ENCODE data around the gene OMD. TPM values are rescaled to one million over a fixed set of nuclear protein-coding genes. Genes with fewer than 3 reads are reported as not detected.

The OMD gene
- total RNA-seq, 4 donors from 2014 or later = 1.2 to 5.4 (median 4.5) TPM; not detected in 1

DNA sequence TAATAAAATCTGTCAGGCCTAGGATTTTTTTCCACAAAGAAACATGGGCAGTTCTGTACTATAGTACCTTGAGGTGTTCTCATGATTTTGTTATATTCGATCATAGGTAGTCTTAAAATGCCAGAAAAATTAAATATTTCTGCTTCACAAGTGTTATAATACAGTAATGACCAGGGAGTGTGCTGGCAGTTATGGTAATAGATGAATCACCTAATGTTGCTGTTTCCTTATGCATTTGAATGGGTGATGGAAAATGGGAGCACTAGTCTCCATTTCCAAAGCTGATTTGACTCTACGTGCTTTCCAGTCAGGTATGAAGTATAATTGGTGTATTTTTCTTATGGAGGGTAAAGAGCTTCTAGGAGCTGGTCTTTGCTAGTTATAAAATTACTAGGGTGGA, 43.7 kb downstream of the OMD start:
- Histone ChIP-seq H3K9me3 (no peaks in the 10 kb centered on the region), H3K4me3 (no peak overlapping the region), H3K27ac (no peak overlapping the region), H3K4me1 (peaks cover 0 to 17% (median 0%) of the 10 kb centered on the region in 4 donors), H3K27me3 (no peaks in the 10 kb centered on the region), H3K36me3 (no peaks in the 10 kb centered on the region)
- TF ChIP-seq POLR2A (IDR thresholded peaks at IDR 0.05) = no peak
- TF ChIP-seq, protein P1, sequence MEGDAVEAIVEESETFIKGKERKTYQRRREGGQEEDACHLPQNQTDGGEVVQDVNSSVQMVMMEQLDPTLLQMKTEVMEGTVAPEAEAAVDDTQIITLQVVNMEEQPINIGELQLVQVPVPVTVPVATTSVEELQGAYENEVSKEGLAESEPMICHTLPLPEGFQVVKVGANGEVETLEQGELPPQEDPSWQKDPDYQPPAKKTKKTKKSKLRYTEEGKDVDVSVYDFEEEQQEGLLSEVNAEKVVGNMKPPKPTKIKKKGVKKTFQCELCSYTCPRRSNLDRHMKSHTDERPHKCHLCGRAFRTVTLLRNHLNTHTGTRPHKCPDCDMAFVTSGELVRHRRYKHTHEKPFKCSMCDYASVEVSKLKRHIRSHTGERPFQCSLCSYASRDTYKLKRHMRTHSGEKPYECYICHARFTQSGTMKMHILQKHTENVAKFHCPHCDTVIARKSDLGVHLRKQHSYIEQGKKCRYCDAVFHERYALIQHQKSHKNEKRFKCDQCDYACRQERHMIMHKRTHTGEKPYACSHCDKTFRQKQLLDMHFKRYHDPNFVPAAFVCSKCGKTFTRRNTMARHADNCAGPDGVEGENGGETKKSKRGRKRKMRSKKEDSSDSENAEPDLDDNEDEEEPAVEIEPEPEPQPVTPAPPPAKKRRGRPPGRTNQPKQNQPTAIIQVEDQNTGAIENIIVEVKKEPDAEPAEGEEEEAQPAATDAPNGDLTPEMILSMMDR (IDR thresholded peaks at IDR 0.05) = no peak
- DNase-seq = no peak

DNA sequence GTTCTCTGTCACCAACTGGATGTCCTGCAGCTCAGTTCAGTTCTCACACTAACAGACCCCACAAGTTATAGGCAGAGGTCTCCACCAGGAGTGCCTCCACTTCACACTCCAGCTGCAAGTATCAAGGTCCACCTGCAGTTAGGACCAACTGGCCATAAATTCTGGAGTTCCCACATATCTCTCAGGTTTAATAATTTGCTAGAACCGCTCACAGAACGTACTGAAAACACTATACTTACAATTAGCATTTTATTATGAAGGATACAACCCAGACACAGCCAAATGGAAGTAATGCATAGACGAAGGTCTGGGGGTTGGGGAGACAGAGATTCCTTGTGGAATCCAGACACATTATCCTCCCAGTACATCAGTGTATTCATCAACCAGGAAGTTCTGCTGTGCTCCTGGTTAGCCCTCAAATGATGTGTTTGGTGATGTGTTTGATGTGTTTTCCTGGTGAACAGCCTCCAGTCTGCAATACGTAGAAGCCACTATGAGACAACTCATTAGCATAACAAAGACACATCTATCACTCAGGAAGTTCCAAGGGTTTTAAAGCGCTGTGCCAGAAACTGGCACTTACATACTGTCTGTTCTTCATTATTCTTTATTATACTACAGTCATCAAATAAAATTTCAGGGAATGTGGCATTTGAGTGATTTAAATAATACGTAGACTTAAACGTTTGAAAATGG, 45.3 kb downstream of the OMD start:
- Histone ChIP-seq H3K4me1 (peaks cover 0 to 17% (median 0%) of the 10 kb centered on the region in 4 donors), H3K36me3 (no peaks in the 10 kb centered on the region), H3K9me3 (no peaks in the 10 kb centered on the region), H3K27ac (peak overlapping the region in 2 of 4 donors; percentile 18 to 30), H3K4me3 (no peak overlapping the region), H3K27me3 (no peaks in the 10 kb centered on the region)
- DNase-seq = no peak
- TF ChIP-seq, protein P1 (IDR thresholded peaks at IDR 0.05) = no peak
- no peak for TF ChIP-seq POLR2A (IDR thresholded peaks at IDR 0.05)

DNA sequence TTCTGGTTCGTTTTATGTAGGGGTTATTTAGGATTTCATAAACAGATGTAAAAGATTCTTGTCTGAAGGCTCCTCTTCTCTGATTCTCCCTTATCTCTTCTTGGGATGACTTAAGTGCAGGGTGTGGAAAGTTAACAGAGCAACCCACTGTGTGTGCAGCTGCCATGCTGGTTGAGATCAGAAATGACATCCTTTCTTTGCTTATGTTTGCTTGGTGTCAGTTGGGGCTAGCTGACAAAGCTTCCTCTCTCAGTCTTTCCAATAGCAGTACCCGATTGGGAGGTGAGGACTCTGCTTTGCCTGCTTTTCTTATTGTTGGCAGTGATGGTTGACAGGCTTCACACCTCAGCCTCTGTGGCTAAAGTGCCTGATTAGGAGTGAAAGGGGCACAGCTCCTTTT, 46.4 kb downstream of the OMD start:
- Histone ChIP-seq H3K9me3 (no peaks in the 10 kb centered on the region), H3K27me3 (no peaks in the 10 kb centered on the region), H3K4me1 (peaks cover 0 to 17% (median 0%) of the 10 kb centered on the region in 4 donors), H3K27ac (no peak overlapping the region), H3K36me3 (no peaks in the 10 kb centered on the region), H3K4me3 (no peak overlapping the region)
- no peak for DNase-seq
- no peak for TF ChIP-seq POLR2A (IDR thresholded peaks at IDR 0.05)
- TF ChIP-seq, protein P1 (IDR thresholded peaks at IDR 0.05) = no peak

DNA sequence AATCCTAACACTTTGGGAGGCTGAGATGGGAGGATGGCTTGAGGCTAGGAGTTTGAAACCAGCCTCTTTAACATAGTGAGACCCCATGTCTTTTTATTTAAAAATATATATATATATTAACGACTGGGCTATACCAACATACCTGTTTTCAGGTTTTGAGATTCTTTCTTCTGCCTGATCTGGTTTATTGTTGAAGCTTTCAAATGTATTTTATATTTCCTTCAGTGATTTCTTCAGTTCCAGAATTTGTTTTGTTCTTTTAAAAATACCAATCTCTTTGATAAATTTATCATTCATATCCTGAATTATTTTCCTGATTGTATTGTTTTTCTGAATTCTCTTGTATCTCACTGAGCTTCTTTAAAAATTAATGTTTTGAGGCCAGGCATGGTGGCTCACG, 51.1 kb downstream of the OMD start:
- Histone ChIP-seq H3K4me3 (no peak overlapping the region), H3K27ac (no peak overlapping the region)
- TF ChIP-seq, protein P1 (IDR thresholded peaks at IDR 0.05) = no peak
- no peak for TF ChIP-seq POLR2A (IDR thresholded peaks at IDR 0.05)

DNA sequence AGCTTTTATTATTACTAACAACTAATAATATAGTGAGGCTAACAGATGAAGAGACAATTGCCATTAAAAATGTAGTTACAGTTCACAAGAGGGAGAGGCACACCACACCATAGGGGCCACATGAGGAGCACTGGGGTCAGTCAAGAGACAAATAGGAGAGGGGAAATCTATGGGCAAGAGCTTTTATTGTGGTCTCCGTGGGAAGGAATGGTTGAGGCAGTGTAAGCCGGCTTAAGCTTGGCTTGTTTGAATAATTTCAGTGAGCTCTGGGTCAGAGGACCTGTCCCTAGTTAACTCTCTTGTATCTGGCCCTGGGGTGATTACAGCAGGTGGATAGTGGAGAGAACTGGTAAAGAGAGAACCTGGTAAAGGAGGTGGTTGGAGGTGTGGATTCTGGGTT, 55.2 kb downstream of the OMD start:
- Histone ChIP-seq H3K4me1 (no peaks in the 10 kb centered on the region), H3K27ac (no peak overlapping the region), H3K36me3 (no peaks in the 10 kb centered on the region), H3K27me3 (no peaks in the 10 kb centered on the region), H3K4me3 (no peak overlapping the region), H3K9me3 (no peaks in the 10 kb centered on the region)
- TF ChIP-seq, protein P1 (IDR thresholded peaks at IDR 0.05) = no peak
- TF ChIP-seq POLR2A (IDR thresholded peaks at IDR 0.05) = no peak
- DNase-seq = no peak

More for the DNA sequence above, 51.1 kb downstream of the OMD start:
- no peaks in the 10 kb centered on the region for H3K9me3 ChIP-seq
- H3K36me3 ChIP-seq = no peaks in the 10 kb centered on the region
- no peaks in the 10 kb centered on the region for H3K27me3 ChIP-seq
- no peak for DNase-seq
- peaks cover 0 to 2% (median 0%) of the 10 kb centered on the region in 4 donors for H3K4me1 ChIP-seq

Other genes starting within 250 kb of the OMD start
- gene IARS1, start 130.8 kb downstream of the OMD start, total RNA-seq = 100 to 1,000 TPM in 1 of 4 donors, 10 to 100 TPM in 3; 34.2 to 164 (median 44.9) TPM
- gene NOL8, start 99.1 kb downstream of the OMD start, total RNA-seq = 10 to 100 TPM; 25.8 to 94.1 (median 31.3) TPM
- 10 to 100 TPM in 1 of 4 donors, 1 to 10 TPM in 3; 2.8 to 51.2 (median 4.9) TPM for gene CENPP, start 98.5 kb downstream of the OMD start, total RNA-seq
- 1 to 10 TPM; 2.6 to 9.7 (median 3.5) TPM for gene OGN, start 19.9 kb downstream of the OMD start, total RNA-seq
- 1 to 10 TPM; 2.5 to 4.7 (median 4.4) TPM for gene ASPN, start 58.0 kb upstream of the OMD start, total RNA-seq
- gene ECM2, start 111.5 kb upstream of the OMD start, total RNA-seq = 10 to 100 TPM in 3 of 4 donors, 1 to 10 TPM in 1; 9.6 to 20.1 (median 12.1) TPM
- 10 to 100 TPM in 2 of 4 donors, 1 to 10 TPM in 2; 6.3 to 15.7 (median 10.1) TPM for gene IPPK, start 245.7 kb upstream of the OMD start, total RNA-seq

All from Peyer's patch (tissue), 4 donors.